Peyer's patch (tissue), 4 donors: ENCODE measurements around the gene RAB35. TPM values are rescaled to one million over a fixed set of nuclear protein-coding genes. Genes with fewer than 3 reads are reported as not detected.

Source experiments
- DNase-seq, 3 donors: peaks; one replicate each; pipeline ENCODE4 v3.0.0-alpha.2; 2017 to 2019
- H3K27ac ChIP-seq, 4 donors: fragments of 200-600 bp; sonication (generic); one replicate each; pipeline ENCODE4 v1.5.1; 2016 to 2019
- H3K27me3 ChIP-seq, 2 donors: fragments of 200-600 bp; sonication (generic); one replicate each; pipeline ENCODE4 v1.5.1; 2019
- H3K36me3 ChIP-seq, 3 donors: fragments of 200-600 bp; sonication (generic); one replicate each; pipeline ENCODE4 v1.5.1; 2016 to 2019
- H3K4me1 ChIP-seq, 4 donors: fragments of 200-600 bp; sonication (generic); one replicate each; pipeline ENCODE4 v1.5.1; 2016 to 2019
- H3K4me3 ChIP-seq, 4 donors: fragments of 200-600 bp; sonication (generic); 1 replicate in 3 of 4; 2 replicates in 1 of 4; pipeline ENCODE4 v1.5.1; 2016 to 2019; ENCODE audit warnings: mild to moderate bottlenecking in 1 of 4
- H3K9me3 ChIP-seq, 4 donors: fragments of 200-600 bp; sonication (generic); one replicate each; pipeline ENCODE4 v1.5.1; 2016 to 2019; ENCODE audit warnings: mild to moderate bottlenecking in 1 of 4
- CTCF ChIP-seq, 6 experiments: fragments of 450-650 bp in 4 of 6; fragments of 200-600 bp in 2 of 6; sonication (generic) in 1 of 6; IDR thresholded peaks; one replicate each; pipeline ENCODE4 v1.5.1; 2017 to 2019; ENCODE audit warnings: antibody characterized with exemption in 6 of 6, mild to moderate bottlenecking in 3 of 6, moderate library complexity in 1 of 6
- POLR2A ChIP-seq, 2 donors: fragments of 450-650 bp; IDR thresholded peaks; one replicate each; pipeline ENCODE4 v1.5.1; 2017; ENCODE audit warnings: antibody characterized with exemption in 2 of 2, mild to moderate bottlenecking in 2 of 2, moderate library complexity in 2 of 2
- total RNA-seq, 4 donors: library from RNA; depleted of rRNA; stranded (reverse); fragments of >200 nt; gene quantifications; one replicate each; pipeline ENCODE4 v1.1.0, GENCODE V29; 2016

RAB35 gene
- total RNA-seq, 4 donors from 2014 or later: 16.6 to 22.5 (median 19.1) TPM

GRCh38 chr12:120126635-120127005 is 10.1 kb upstream of the RAB35 start:
- H3K36me3 ChIP-seq: peaks cover 0 to 52% (median 0%) of the 10 kb centered on the region in 3 donors
- no peaks in the 10 kb centered on the region for H3K9me3 ChIP-seq
- H3K27ac ChIP-seq: peak overlapping the region in 1 of 4 donors; percentile 13
- DNase-seq: no peak
- H3K4me1 ChIP-seq: peaks cover 0 to 11% (median 3%) of the 10 kb centered on the region in 4 donors
- TF ChIP-seq CTCF (IDR thresholded peaks at IDR 0.05): no peak
- no peak for TF ChIP-seq POLR2A (IDR thresholded peaks at IDR 0.05)
- H3K27me3 ChIP-seq: no peaks in the 10 kb centered on the region
- no peak overlapping the region for H3K4me3 ChIP-seq

GRCh38 chr12:120125792-120126634 is 9.5 kb upstream of the RAB35 start:
- Histone ChIP-seq H3K36me3 (peaks cover 0 to 46% (median 0%) of the 10 kb centered on the region in 3 donors), H3K4me1 (peaks cover 0 to 11% (median 3%) of the 10 kb centered on the region in 4 donors), H3K27me3 (no peaks in the 10 kb centered on the region), H3K9me3 (no peaks in the 10 kb centered on the region), H3K4me3 (no peak overlapping the region), H3K27ac (peak overlapping the region in 1 of 4 donors; percentile 13)
- no peak for DNase-seq
- TF ChIP-seq POLR2A (IDR thresholded peaks at IDR 0.05): no peak

GRCh38 chr12:120125029-120125428 is 8.5 kb upstream of the RAB35 start:
- Histone ChIP-seq H3K36me3 (peaks cover 0 to 36% (median 0%) of the 10 kb centered on the region in 3 donors), H3K27me3 (no peaks in the 10 kb centered on the region), H3K4me3 (no peak overlapping the region), H3K9me3 (no peaks in the 10 kb centered on the region), H3K4me1 (peaks cover 0 to 11% (median 3%) of the 10 kb centered on the region in 4 donors), H3K27ac (no peak overlapping the region)
- DNase-seq: no peak
- no peak for TF ChIP-seq CTCF (IDR thresholded peaks at IDR 0.05)
- no peak for TF ChIP-seq POLR2A (IDR thresholded peaks at IDR 0.05)

- DNase-seq: peak in 1 of 3 donors; percentile 39
- TF ChIP-seq CTCF (IDR thresholded peaks at IDR 0.05) (no peak), POLR2A (IDR thresholded peaks at IDR 0.05) (no peak)
- no peaks in the 10 kb centered on the region for H3K9me3 ChIP-seq
- no peak overlapping the region for H3K4me3 ChIP-seq
- peaks cover 0 to 16% (median 11%) of the 10 kb centered on the region in 4 donors for H3K4me1 ChIP-seq
- H3K27ac ChIP-seq: peak overlapping the region in 1 of 4 donors; percentile 55
- H3K27me3 ChIP-seq: no peaks in the 10 kb centered on the region
- peaks cover 0 to 4% (median 0%) of the 10 kb centered on the region in 3 donors for H3K36me3 ChIP-seq
Observed at GRCh38 chr12:120121766-120122293, 5.3 kb upstream of the RAB35 start.

GRCh38 chr12:120121343-120121742 is 4.8 kb upstream of the RAB35 start:
- H3K9me3 ChIP-seq: no peaks in the 10 kb centered on the region
- peak overlapping the region in 1 of 4 donors; percentile 55 for H3K27ac ChIP-seq
- peaks cover 0 to 16% (median 11%) of the 10 kb centered on the region in 4 donors for H3K4me1 ChIP-seq
- H3K27me3 ChIP-seq: no peaks in the 10 kb centered on the region
- H3K36me3 ChIP-seq: no peaks in the 10 kb centered on the region
- no peak overlapping the region for H3K4me3 ChIP-seq
- DNase-seq: no peak
- TF ChIP-seq CTCF (IDR thresholded peaks at IDR 0.05) (no peak), POLR2A (IDR thresholded peaks at IDR 0.05) (no peak)
